ENCODE measurements around the gene CA14.
A peak's percentile ranks its signal among the peaks of the same experiment; 100 is the strongest.

CA14 gene

GRCh38 chr1:150281758-150282557, 24.4 kb downstream of the CA14 start, which contains the start of gene CIART:
CIART (plus strand) TSS chr1:150282554; CDS start chr1:150283268, 714 bp downstream.
- Histone ChIP-seq H3K4me3 (ENCODE audit: low read length in 2 of 2) (peak within 1 kb of the TSS; percentile 66 to 88), H3K9me3 (ENCODE audit: control insufficient read depth in 2 of 2, low read length in 2 of 2) (no peaks in the 10 kb centered on the region), H3K9ac (ENCODE audit: low read length in 2 of 2) (peak within 1 kb of the TSS; percentile 98 to 99), H3K4me1 (ENCODE audit: control insufficient read depth, insufficient read depth, low read length) (peaks cover 40% of the 10 kb centered on the region), H3K36me3 (ENCODE audit: control insufficient read depth in 2 of 2, insufficient read depth in 2 of 2, low read length in 2 of 2) (peaks cover 13% of the 10 kb centered on the region in 2 donors), H3K27me3 (ENCODE audit: control insufficient read depth in 1 of 2, insufficient read depth in 2 of 2, low read length in 2 of 2) (no peaks in the 10 kb centered on the region), H3K27ac (ENCODE audit: low read length) (peak within 1 kb of the TSS; percentile 99)

DNA sequence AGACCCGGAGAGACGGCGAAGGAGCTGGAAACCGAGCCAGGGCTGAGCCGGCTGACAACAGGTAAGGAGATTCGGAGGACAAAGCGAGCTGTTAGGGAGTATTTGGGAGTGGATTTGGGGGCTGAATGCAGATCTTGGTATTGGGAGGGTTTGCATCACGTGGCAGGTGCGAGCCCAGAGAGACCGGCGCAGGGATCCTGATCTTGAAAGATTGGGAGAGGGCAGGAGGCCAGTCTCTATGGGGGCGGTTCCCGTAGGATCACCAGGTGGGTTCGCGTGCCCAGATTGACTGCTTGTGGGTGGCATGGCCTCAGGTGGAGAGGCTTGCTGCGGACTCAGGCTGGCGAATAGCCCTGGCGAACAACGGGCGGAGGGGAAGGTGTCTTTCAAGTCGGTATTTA, 25.0 kb downstream of the CA14 start:
- Histone ChIP-seq H3K36me3 (ENCODE audit: control insufficient read depth in 2 of 2, insufficient read depth in 2 of 2, low read length in 2 of 2) (peaks cover 13% of the 10 kb centered on the region in 2 donors), H3K9me3 (ENCODE audit: control insufficient read depth in 2 of 2, low read length in 2 of 2) (no peaks in the 10 kb centered on the region), H3K4me3 (ENCODE audit: low read length in 2 of 2) (peak overlapping the region; percentile 66 to 88), H3K9ac (ENCODE audit: low read length in 2 of 2) (peak overlapping the region; percentile 74 to 91), H3K27me3 (ENCODE audit: control insufficient read depth in 1 of 2, insufficient read depth in 2 of 2, low read length in 2 of 2) (no peaks in the 10 kb centered on the region), H3K27ac (ENCODE audit: low read length) (peak overlapping the region; percentile 99), H3K4me1 (ENCODE audit: control insufficient read depth, insufficient read depth, low read length) (peaks cover 40% of the 10 kb centered on the region)

- Histone ChIP-seq H3K27ac (ENCODE audit: low read length) (peak overlapping the region; percentile 99), H3K27me3 (ENCODE audit: control insufficient read depth in 1 of 2, insufficient read depth in 2 of 2, low read length in 2 of 2) (no peaks in the 10 kb centered on the region), H3K9me3 (ENCODE audit: control insufficient read depth in 2 of 2, low read length in 2 of 2) (no peaks in the 10 kb centered on the region), H3K4me1 (ENCODE audit: control insufficient read depth, insufficient read depth, low read length) (peaks cover 40% of the 10 kb centered on the region), H3K4me3 (ENCODE audit: low read length in 2 of 2) (peak overlapping the region; percentile 66 to 88), H3K36me3 (ENCODE audit: control insufficient read depth in 2 of 2, insufficient read depth in 2 of 2, low read length in 2 of 2) (peaks cover 13% of the 10 kb centered on the region in 2 donors), H3K9ac (ENCODE audit: low read length in 2 of 2) (peak overlapping the region; percentile 74 to 91)
Observed at GRCh38 chr1:150283260-150283659, 25.7 kb downstream of the CA14 start.

- Histone ChIP-seq H3K9me3 (ENCODE audit: control insufficient read depth in 2 of 2, low read length in 2 of 2) (no peaks in the 10 kb centered on the region), H3K9ac (ENCODE audit: low read length in 2 of 2) (no peak overlapping the region), H3K36me3 (ENCODE audit: control insufficient read depth in 2 of 2, insufficient read depth in 2 of 2, low read length in 2 of 2) (peaks cover 15 to 18% of the 10 kb centered on the region in 2 donors), H3K4me3 (ENCODE audit: low read length in 2 of 2) (no peak overlapping the region), H3K27me3 (ENCODE audit: control insufficient read depth in 1 of 2, insufficient read depth in 2 of 2, low read length in 2 of 2) (no peaks in the 10 kb centered on the region), H3K4me1 (ENCODE audit: control insufficient read depth, insufficient read depth, low read length) (peaks cover 12% of the 10 kb centered on the region), H3K27ac (ENCODE audit: low read length) (no peak overlapping the region)
Observed at GRCh38 chr1:150288382-150288781, 30.8 kb downstream of the CA14 start.

GRCh38 chr1:150288822-150289221, 31.2 kb downstream of the CA14 start:
- Histone ChIP-seq H3K27me3 (ENCODE audit: control insufficient read depth in 1 of 2, insufficient read depth in 2 of 2, low read length in 2 of 2) (no peaks in the 10 kb centered on the region), H3K27ac (ENCODE audit: low read length) (no peak overlapping the region), H3K36me3 (ENCODE audit: control insufficient read depth in 2 of 2, insufficient read depth in 2 of 2, low read length in 2 of 2) (peaks cover 15 to 18% of the 10 kb centered on the region in 2 donors), H3K4me3 (ENCODE audit: low read length in 2 of 2) (no peak overlapping the region), H3K9me3 (ENCODE audit: control insufficient read depth in 2 of 2, low read length in 2 of 2) (no peaks in the 10 kb centered on the region), H3K9ac (ENCODE audit: low read length in 2 of 2) (no peak overlapping the region), H3K4me1 (ENCODE audit: control insufficient read depth, insufficient read depth, low read length) (peaks cover 9% of the 10 kb centered on the region)

GRCh38 chr1:150293433-150294253, 36.1 kb downstream of the CA14 start, which contains the start of gene MRPS21:
MRPS21 (plus strand) TSS chr1:150293861; CDS start chr1:150294367, 506 bp downstream.
- Histone ChIP-seq H3K9me3 (ENCODE audit: control insufficient read depth in 2 of 2, low read length in 2 of 2) (no peaks in the 10 kb centered on the region), H3K9ac (ENCODE audit: low read length in 2 of 2) (peak within 1 kb of the TSS; percentile 82 to 95), H3K4me3 (ENCODE audit: low read length in 2 of 2) (peak within 1 kb of the TSS; percentile 89 to 98), H3K27ac (ENCODE audit: low read length) (peak within 1 kb of the TSS; percentile 90), H3K27me3 (ENCODE audit: control insufficient read depth in 1 of 2, insufficient read depth in 2 of 2, low read length in 2 of 2) (no peaks in the 10 kb centered on the region), H3K36me3 (ENCODE audit: control insufficient read depth in 2 of 2, insufficient read depth in 2 of 2, low read length in 2 of 2) (peaks cover 7 to 9% of the 10 kb centered on the region in 2 donors), H3K4me1 (ENCODE audit: control insufficient read depth, insufficient read depth, low read length) (peaks cover 10% of the 10 kb centered on the region)

- Histone ChIP-seq H3K4me1 (ENCODE audit: control insufficient read depth, insufficient read depth, low read length) (peaks cover 10% of the 10 kb centered on the region), H3K27me3 (ENCODE audit: control insufficient read depth in 1 of 2, insufficient read depth in 2 of 2, low read length in 2 of 2) (no peaks in the 10 kb centered on the region), H3K4me3 (ENCODE audit: low read length in 2 of 2) (no peak overlapping the region), H3K9ac (ENCODE audit: low read length in 2 of 2) (no peak overlapping the region), H3K9me3 (ENCODE audit: control insufficient read depth in 2 of 2, low read length in 2 of 2) (no peaks in the 10 kb centered on the region), H3K27ac (ENCODE audit: low read length) (no peak overlapping the region), H3K36me3 (ENCODE audit: control insufficient read depth in 2 of 2, insufficient read depth in 2 of 2, low read length in 2 of 2) (peaks cover 5 to 6% of the 10 kb centered on the region in 2 donors)
Observed at GRCh38 chr1:150295476-150295875, 37.9 kb downstream of the CA14 start.

DNA sequence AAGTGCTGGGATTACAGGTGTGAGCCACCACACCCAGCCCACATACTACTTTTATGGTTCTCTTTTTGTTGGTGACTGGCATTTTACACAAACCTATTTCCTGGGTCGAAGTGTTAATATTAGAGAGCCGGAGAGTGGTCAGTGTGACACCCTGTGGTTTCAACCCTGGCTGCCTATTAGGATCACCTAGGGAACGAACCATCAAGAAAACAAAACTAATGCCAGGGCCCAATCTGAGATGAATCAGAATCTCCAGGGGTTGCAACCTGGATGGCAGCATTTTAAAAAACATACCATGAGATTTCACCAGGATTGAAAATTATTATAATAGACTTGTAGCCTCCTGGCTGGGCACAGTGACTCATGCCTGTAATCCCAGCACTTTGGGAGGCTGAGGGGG, 42.1 kb downstream of the CA14 start:
- Histone ChIP-seq H3K9ac (ENCODE audit: low read length in 2 of 2) (no peak overlapping the region), H3K27me3 (ENCODE audit: control insufficient read depth in 1 of 2, insufficient read depth in 2 of 2, low read length in 2 of 2) (no peaks in the 10 kb centered on the region), H3K4me3 (ENCODE audit: low read length in 2 of 2) (no peak overlapping the region), H3K9me3 (ENCODE audit: control insufficient read depth in 2 of 2, low read length in 2 of 2) (no peaks in the 10 kb centered on the region), H3K27ac (ENCODE audit: low read length) (no peak overlapping the region), H3K36me3 (ENCODE audit: control insufficient read depth in 2 of 2, insufficient read depth in 2 of 2, low read length in 2 of 2) (peaks cover 10 to 11% of the 10 kb centered on the region in 2 donors), H3K4me1 (ENCODE audit: control insufficient read depth, insufficient read depth, low read length) (peaks cover 4% of the 10 kb centered on the region)

- Histone ChIP-seq H3K4me1 (ENCODE audit: control insufficient read depth, insufficient read depth, low read length) (peaks cover 3% of the 10 kb centered on the region), H3K36me3 (ENCODE audit: control insufficient read depth in 2 of 2, insufficient read depth in 2 of 2, low read length in 2 of 2) (peaks cover 9 to 12% of the 10 kb centered on the region in 2 donors), H3K4me3 (ENCODE audit: low read length in 2 of 2) (no peak overlapping the region), H3K27ac (ENCODE audit: low read length) (peak overlapping the region; percentile 56), H3K27me3 (ENCODE audit: control insufficient read depth in 1 of 2, insufficient read depth in 2 of 2, low read length in 2 of 2) (no peaks in the 10 kb centered on the region), H3K9me3 (ENCODE audit: control insufficient read depth in 2 of 2, low read length in 2 of 2) (no peaks in the 10 kb centered on the region), H3K9ac (ENCODE audit: low read length in 2 of 2) (peak overlapping the region in 1 of 2 donors; percentile 59)
Observed at GRCh38 chr1:150302338-150302737, 44.8 kb downstream of the CA14 start.

GRCh38 chr1:150302902-150303301, 45.3 kb downstream of the CA14 start:
- H3K9me3 ChIP-seq (ENCODE audit: control insufficient read depth in 2 of 2, low read length in 2 of 2) = no peaks in the 10 kb centered on the region
- H3K9ac ChIP-seq (ENCODE audit: low read length in 2 of 2) = peak overlapping the region in 1 of 2 donors; percentile 19
- H3K27ac ChIP-seq (ENCODE audit: low read length) = no peak overlapping the region
- H3K4me3 ChIP-seq (ENCODE audit: low read length in 2 of 2) = no peak overlapping the region
- H3K4me1 ChIP-seq (ENCODE audit: control insufficient read depth, insufficient read depth, low read length) = peaks cover 3% of the 10 kb centered on the region
- peaks cover 12 to 13% of the 10 kb centered on the region in 2 donors for H3K36me3 ChIP-seq (ENCODE audit: control insufficient read depth in 2 of 2, insufficient read depth in 2 of 2, low read length in 2 of 2)
- H3K27me3 ChIP-seq (ENCODE audit: control insufficient read depth in 1 of 2, insufficient read depth in 2 of 2, low read length in 2 of 2) = no peaks in the 10 kb centered on the region
